Kidney epithelial cell (primary cell): ENCODE results near the gene ZNF148. TPM values are rescaled to one million over a fixed set of nuclear protein-coding genes. Genes with fewer than 3 reads are reported as not detected.

Experiments used
- DNase-seq: peaks from one replicate; pipeline ENCODE4 v3.0.0-alpha.2; 2010; ENCODE audit warnings: low read depth
- H3K27me3 ChIP-seq: 2 replicates; pipeline ENCODE4 v1.6.0; 2011; ENCODE audit warnings: low read length; ENCODE audit not compliant: control insufficient read depth, insufficient read depth
- H3K36me3 ChIP-seq: 2 replicates; pipeline ENCODE4 v1.5.1; 2011; ENCODE audit warnings: low read length; ENCODE audit not compliant: control insufficient read depth, insufficient read depth
- H3K4me3 ChIP-seq: 2 replicates; pipeline ENCODE4 v1.5.1; 2011; ENCODE audit warnings: low read depth, mild to moderate bottlenecking, control low read depth, low read length
- total RNA-seq: library from RNA; depleted of rRNA; stranded (reverse); fragments of >200 nt; gene quantifications from 2 replicates; pipeline ENCODE4 v1.2.3, GENCODE V29; 2015
- TF ChIP-seq, protein P1 (sequence below): IDR thresholded peaks from 2 replicates; pipeline ENCODE4 v1.5.1; 2011; ENCODE audit warnings: mild to moderate bottlenecking, moderate library complexity, low read length, control low read depth, inconsistent platforms; ENCODE audit not compliant: insufficient read depth, poor library complexity, severe bottlenecking

ZNF148 gene
- total RNA-seq, 1 donor from 2014 or later, result 22.8 TPM

DNA sequence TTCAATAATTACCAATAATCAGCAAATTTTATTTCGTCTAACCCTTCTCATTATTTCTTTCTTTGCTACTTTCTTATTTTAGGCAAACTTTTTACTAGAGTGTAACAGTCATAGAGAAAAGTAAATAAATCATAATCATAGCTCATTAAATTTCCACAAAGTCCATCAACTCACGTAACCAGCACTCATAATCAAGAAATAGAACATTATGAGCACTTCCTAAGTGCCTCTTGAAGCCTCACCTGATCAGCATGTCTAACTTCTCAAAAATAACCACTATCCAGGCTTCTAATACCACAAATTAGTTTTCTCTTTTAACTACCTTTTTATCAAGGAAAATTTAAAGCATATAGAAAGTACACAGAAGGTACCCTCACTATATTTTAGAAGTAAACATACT, 124.2 kb downstream of the ZNF148 start:
- Histone ChIP-seq H3K36me3 (no peaks in the 10 kb centered on the region), H3K4me3 (no peak overlapping the region), H3K27me3 (no peaks in the 10 kb centered on the region)
- no peak for DNase-seq
- TF ChIP-seq, protein P1, sequence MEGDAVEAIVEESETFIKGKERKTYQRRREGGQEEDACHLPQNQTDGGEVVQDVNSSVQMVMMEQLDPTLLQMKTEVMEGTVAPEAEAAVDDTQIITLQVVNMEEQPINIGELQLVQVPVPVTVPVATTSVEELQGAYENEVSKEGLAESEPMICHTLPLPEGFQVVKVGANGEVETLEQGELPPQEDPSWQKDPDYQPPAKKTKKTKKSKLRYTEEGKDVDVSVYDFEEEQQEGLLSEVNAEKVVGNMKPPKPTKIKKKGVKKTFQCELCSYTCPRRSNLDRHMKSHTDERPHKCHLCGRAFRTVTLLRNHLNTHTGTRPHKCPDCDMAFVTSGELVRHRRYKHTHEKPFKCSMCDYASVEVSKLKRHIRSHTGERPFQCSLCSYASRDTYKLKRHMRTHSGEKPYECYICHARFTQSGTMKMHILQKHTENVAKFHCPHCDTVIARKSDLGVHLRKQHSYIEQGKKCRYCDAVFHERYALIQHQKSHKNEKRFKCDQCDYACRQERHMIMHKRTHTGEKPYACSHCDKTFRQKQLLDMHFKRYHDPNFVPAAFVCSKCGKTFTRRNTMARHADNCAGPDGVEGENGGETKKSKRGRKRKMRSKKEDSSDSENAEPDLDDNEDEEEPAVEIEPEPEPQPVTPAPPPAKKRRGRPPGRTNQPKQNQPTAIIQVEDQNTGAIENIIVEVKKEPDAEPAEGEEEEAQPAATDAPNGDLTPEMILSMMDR, result no peak

DNA sequence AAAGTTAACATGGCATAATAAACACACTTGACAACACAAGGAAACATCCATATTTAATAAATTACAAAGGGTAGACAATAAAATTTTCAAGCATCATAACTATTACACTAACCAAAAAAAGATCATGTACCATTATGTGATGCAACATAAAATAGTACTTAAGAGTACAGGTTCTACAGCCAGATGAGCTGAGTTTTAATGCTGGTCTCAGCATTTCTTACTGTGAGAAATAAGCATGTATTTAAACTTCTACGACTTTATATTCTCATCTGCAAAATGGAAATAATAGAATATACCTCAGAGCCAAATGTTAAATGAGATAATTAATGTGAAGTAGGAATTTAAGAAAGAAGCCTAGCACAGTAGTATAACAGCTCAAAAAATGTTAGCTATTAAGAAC, 128.9 kb downstream of the ZNF148 start:
- no peak for DNase-seq
- Histone ChIP-seq H3K27me3 (no peaks in the 10 kb centered on the region), H3K36me3 (no peaks in the 10 kb centered on the region), H3K4me3 (no peak overlapping the region)
- TF ChIP-seq, protein P1, result no peak

DNA sequence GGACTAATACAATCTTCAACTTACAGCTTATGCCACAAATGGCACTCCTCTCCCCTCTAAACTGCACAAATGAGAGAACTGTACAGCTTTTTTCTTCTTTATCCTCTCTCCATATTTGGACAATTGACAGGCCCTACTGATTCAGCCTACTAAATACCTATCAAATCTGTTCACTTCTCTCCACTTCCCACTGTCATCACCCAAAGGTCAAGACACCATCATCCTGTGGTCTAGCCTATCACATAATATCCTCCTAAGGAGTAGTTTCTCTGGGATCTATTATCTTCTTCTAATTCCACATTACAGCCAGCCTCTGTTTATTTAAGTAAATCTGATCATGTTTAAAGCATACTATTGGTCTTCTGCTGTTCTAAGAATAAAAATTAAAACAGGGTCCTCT, 129.6 kb downstream of the ZNF148 start:
- DNase-seq, result no peak
- H3K4me3 ChIP-seq, result no peak overlapping the region
- no peaks in the 10 kb centered on the region for H3K36me3 ChIP-seq
- TF ChIP-seq, protein P1, result no peak
- no peaks in the 10 kb centered on the region for H3K27me3 ChIP-seq

DNA sequence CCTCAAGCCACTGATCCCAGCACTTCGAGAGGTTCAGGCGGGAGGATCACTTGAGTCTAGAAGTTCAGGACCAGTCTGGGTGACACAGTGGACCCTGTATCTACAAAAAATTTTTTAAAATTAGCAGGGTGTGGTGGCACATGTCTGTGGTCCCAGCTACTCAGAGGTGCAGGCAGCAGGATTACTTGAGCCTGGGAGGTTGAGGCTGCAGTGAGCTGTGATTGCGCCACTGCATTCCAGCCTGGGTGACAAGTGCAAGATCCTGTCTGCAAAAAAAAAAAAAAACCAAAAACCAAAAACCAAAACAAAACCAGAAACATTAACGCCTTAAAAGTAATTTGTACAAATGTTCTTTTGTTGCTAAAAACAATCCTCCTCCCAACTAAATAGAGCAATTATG, 134.6 kb downstream of the ZNF148 start:
- DNase-seq, result no peak
- no peak overlapping the region for H3K4me3 ChIP-seq
- TF ChIP-seq, protein P1, result no peak
- H3K36me3 ChIP-seq, result no peaks in the 10 kb centered on the region
- H3K27me3 ChIP-seq, result no peaks in the 10 kb centered on the region

DNA sequence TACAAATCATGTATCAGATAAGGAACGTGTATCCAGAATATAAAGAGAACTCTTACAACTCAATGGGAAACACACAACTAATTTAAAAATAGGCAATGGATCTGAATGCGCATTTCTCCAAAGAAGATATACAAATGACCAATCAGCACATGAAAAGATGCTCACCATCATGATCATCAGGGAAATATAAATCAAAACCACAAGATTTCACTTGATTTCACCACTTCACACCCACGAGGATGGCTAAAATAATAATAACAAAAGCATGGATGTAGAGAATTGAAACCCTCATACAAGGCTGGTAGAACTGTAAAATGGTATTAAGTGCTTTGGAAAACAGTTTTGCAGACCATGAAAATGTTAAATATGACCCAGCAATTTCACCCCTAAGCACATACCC, 135.9 kb downstream of the ZNF148 start:
- DNase-seq, result no peak
- Histone ChIP-seq H3K36me3 (no peaks in the 10 kb centered on the region), H3K27me3 (no peaks in the 10 kb centered on the region), H3K4me3 (no peak overlapping the region)
- TF ChIP-seq, protein P1, result no peak

DNA sequence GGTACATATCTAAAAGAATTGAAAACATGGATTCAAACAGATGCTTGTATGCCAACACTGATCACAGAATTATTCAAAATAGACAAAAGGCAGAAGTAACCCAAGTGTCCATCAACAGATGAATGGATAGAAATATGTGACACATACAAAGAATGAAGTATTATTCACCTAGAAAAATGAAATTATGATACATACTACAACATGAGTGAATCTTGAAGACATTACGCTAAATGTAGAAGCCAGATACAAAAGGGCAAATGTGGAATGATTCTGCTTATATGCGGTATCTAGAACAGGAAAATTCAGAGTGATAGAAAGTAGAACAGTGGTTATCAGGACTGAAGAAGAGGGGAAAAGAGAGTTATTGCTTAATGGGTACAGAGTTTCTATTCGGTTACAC, 136.4 kb downstream of the ZNF148 start:
- no peaks in the 10 kb centered on the region for H3K27me3 ChIP-seq
- no peak for DNase-seq
- H3K4me3 ChIP-seq, result no peak overlapping the region
- TF ChIP-seq, protein P1, result no peak
- H3K36me3 ChIP-seq, result no peaks in the 10 kb centered on the region
